Cardiac muscle cell (in vitro differentiated cells and primary cell): ENCODE data around the gene USP17L20. TPM values are rescaled to one million over a fixed set of nuclear protein-coding genes. Genes with fewer than 3 reads are reported as not detected.
A peak's percentile ranks its signal among the peaks of the same experiment; 100 is the strongest.
"Not testable (repeated sequence)": the region's sequence is repeated elsewhere in the genome, so short reads cannot be mapped to it uniquely, and the experiment has no call there.

Source experiments
- DNase-seq, 2 donors: peaks; one replicate each; pipeline versions ENCODE4 v3.0.0 to v3.0.0-alpha.2; 2010 to 2017; ENCODE audit warnings: low read depth in 1 of 2, low spot score in 1 of 2
- H3K27ac ChIP-seq: fragments of 200-600 bp; sonication (generic); 2 replicates; pipeline ENCODE4 v1.5.1; 2016
- H3K27me3 ChIP-seq: fragments of 200-600 bp; sonication (generic); 2 replicates; pipeline ENCODE4 v1.6.0; 2016; ENCODE audit warnings: control low read depth
- H3K36me3 ChIP-seq: fragments of 200-600 bp; sonication (generic); 2 replicates; pipeline ENCODE4 v1.5.1; 2016; ENCODE audit warnings: control low read depth
- H3K4me1 ChIP-seq: fragments of 200-600 bp; sonication (generic); 2 replicates; pipeline ENCODE4 v1.8.1; 2017; ENCODE audit warnings: low read depth, mild to moderate bottlenecking, mixed run types
- H3K4me3 ChIP-seq: fragments of 200-600 bp; sonication (generic); 2 replicates; pipeline ENCODE4 v1.5.1; 2016; ENCODE audit warnings: mild to moderate bottlenecking
- H3K9me3 ChIP-seq: fragments of 200-600 bp; sonication (generic); 2 replicates; pipeline ENCODE4 v1.5.1; 2017; ENCODE audit warnings: low read depth, mild to moderate bottlenecking, control low read depth
- polyA plus RNA-seq: library from polyadenylated mRNA; unstranded; fragments of >200 nt; fragmentation: Nextera tagmentation; extraction: Ambion mirVana; gene quantifications from 2 replicates; pipeline ENCODE4 v1.2.1, GENCODE V29; 2016
- total RNA-seq: library from RNA; depleted of rRNA; stranded (reverse); fragments of >200 nt; gene quantifications from 2 replicates; pipeline ENCODE4 v1.2.3, GENCODE V29; 2016

USP17L20 gene
- total RNA-seq (not detected in 2 replicates), polyA plus RNA-seq (not detected in 2 replicates)

GRCh38 chr4:9257824-9258223, at the start of gene USP17L20:
USP17L20 (plus strand) TSS chr4:9258124; CDS start chr4:9258124, 0 bp downstream.
- not testable (repeated sequence) for H3K4me1 ChIP-seq, H3K9me3 ChIP-seq, DNase-seq, H3K36me3 ChIP-seq, H3K27ac ChIP-seq, H3K4me3 ChIP-seq, H3K27me3 ChIP-seq

GRCh38 chr4:9210357-9210756, 47.6 kb upstream of the USP17L20 start, which contains the start of gene USP17L10:
USP17L10 (plus strand) TSS chr4:9210657; CDS start chr4:9210657, 0 bp downstream.
- not testable (repeated sequence) for DNase-seq, H3K9me3 ChIP-seq, H3K27me3 ChIP-seq, H3K4me3 ChIP-seq, H3K4me1 ChIP-seq, H3K36me3 ChIP-seq, H3K27ac ChIP-seq

- not testable (repeated sequence) for DNase-seq, H3K27ac ChIP-seq, H3K36me3 ChIP-seq, H3K4me3 ChIP-seq, H3K27me3 ChIP-seq, H3K9me3 ChIP-seq, H3K4me1 ChIP-seq
Observed at GRCh38 chr4:9214701-9215100, 43.2 kb upstream of the USP17L20 start.

- not testable (repeated sequence) for H3K9me3 ChIP-seq, H3K36me3 ChIP-seq, H3K27ac ChIP-seq, H3K27me3 ChIP-seq, H3K4me1 ChIP-seq, H3K4me3 ChIP-seq, DNase-seq
Observed at GRCh38 chr4:9215105-9215504, 42.8 kb upstream of the USP17L20 start, which contains the start of gene USP17L11. USP17L11 (plus strand) TSS chr4:9215405; CDS start chr4:9215405, 0 bp downstream.

GRCh38 chr4:9219852-9220251, 38.1 kb upstream of the USP17L20 start, which contains the start of gene USP17L12:
USP17L12 (plus strand) TSS chr4:9220152; CDS start chr4:9220152, 0 bp downstream.
- DNase-seq, H3K27ac ChIP-seq, H3K4me1 ChIP-seq: not testable (repeated sequence)

GRCh38 chr4:9224596-9224995, 33.3 kb upstream of the USP17L20 start, which contains the start of gene USP17L13:
USP17L13 (plus strand) TSS chr4:9224896; CDS start chr4:9224896, 0 bp downstream.
- not testable (repeated sequence) for H3K36me3 ChIP-seq, H3K4me1 ChIP-seq, H3K9me3 ChIP-seq, H3K4me3 ChIP-seq, DNase-seq, H3K27me3 ChIP-seq, H3K27ac ChIP-seq

More at GRCh38 chr4:9219852-9220251, 38.1 kb upstream of the USP17L20 start, which contains the start of gene USP17L12:
- not testable (repeated sequence) for H3K9me3 ChIP-seq, H3K36me3 ChIP-seq, H3K27me3 ChIP-seq, H3K4me3 ChIP-seq

GRCh38 chr4:9230249-9230648, 27.7 kb upstream of the USP17L20 start:
- not testable (repeated sequence) for H3K27me3 ChIP-seq, H3K4me1 ChIP-seq, H3K27ac ChIP-seq, DNase-seq, H3K9me3 ChIP-seq, H3K4me3 ChIP-seq, H3K36me3 ChIP-seq

GRCh38 chr4:9234085-9234484, 23.8 kb upstream of the USP17L20 start, which contains the start of gene USP17L15:
USP17L15 (plus strand) TSS chr4:9234385; CDS start chr4:9234385, 0 bp downstream.
- not testable (repeated sequence) for H3K36me3 ChIP-seq, H3K4me3 ChIP-seq, H3K27me3 ChIP-seq, H3K27ac ChIP-seq, DNase-seq, H3K4me1 ChIP-seq, H3K9me3 ChIP-seq

GRCh38 chr4:9238461-9238860, 19.5 kb upstream of the USP17L20 start:
- not testable (repeated sequence) for H3K9me3 ChIP-seq, H3K36me3 ChIP-seq, H3K27me3 ChIP-seq, H3K27ac ChIP-seq, H3K4me1 ChIP-seq, H3K4me3 ChIP-seq
- DNase-seq: peak; percentile 0

- DNase-seq, H3K27ac ChIP-seq, H3K4me3 ChIP-seq, H3K9me3 ChIP-seq, H3K4me1 ChIP-seq, H3K36me3 ChIP-seq, H3K27me3 ChIP-seq: not testable (repeated sequence)
Observed at GRCh38 chr4:9243579-9243978, 14.3 kb upstream of the USP17L20 start, which contains the start of gene USP17L17. USP17L17 (plus strand) TSS chr4:9243879; CDS start chr4:9243879, 0 bp downstream.

- H3K4me1 ChIP-seq, H3K36me3 ChIP-seq, H3K27ac ChIP-seq, H3K27me3 ChIP-seq, H3K4me3 ChIP-seq, H3K9me3 ChIP-seq: not testable (repeated sequence)
- DNase-seq: peak in 1 of 2 donors; percentile 0
Observed at GRCh38 chr4:9247953-9248680, 9.8 kb upstream of the USP17L20 start, which contains the start of gene USP17L18. USP17L18 (plus strand) TSS chr4:9248630; CDS start chr4:9248630, 0 bp downstream.

- not testable (repeated sequence) for H3K4me1 ChIP-seq, H3K4me3 ChIP-seq, H3K36me3 ChIP-seq, DNase-seq, H3K27ac ChIP-seq, H3K27me3 ChIP-seq, H3K9me3 ChIP-seq
Observed at GRCh38 chr4:9253078-9253477, 4.8 kb upstream of the USP17L20 start, which contains the start of gene USP17L19. USP17L19 (plus strand) TSS chr4:9253378; CDS start chr4:9253378, 0 bp downstream.

GRCh38 chr4:9262572-9262971, 4.6 kb downstream of the USP17L20 start, which contains the start of gene USP17L21:
USP17L21 (plus strand) TSS chr4:9262872; CDS start chr4:9262872, 0 bp downstream.
- DNase-seq, H3K4me3 ChIP-seq, H3K36me3 ChIP-seq: not testable (repeated sequence)

GRCh38 chr4:9267319-9267718, 9.4 kb downstream of the USP17L20 start, which contains the start of gene USP17L22:
USP17L22 (plus strand) TSS chr4:9267619; CDS start chr4:9267619, 0 bp downstream.
- H3K36me3 ChIP-seq, H3K27ac ChIP-seq, H3K9me3 ChIP-seq, H3K4me1 ChIP-seq, DNase-seq, H3K27me3 ChIP-seq, H3K4me3 ChIP-seq: not testable (repeated sequence)

More at GRCh38 chr4:9262572-9262971, 4.6 kb downstream of the USP17L20 start, which contains the start of gene USP17L21:
- not testable (repeated sequence) for H3K9me3 ChIP-seq, H3K27me3 ChIP-seq, H3K4me1 ChIP-seq, H3K27ac ChIP-seq
